Mucosa of descending colon (tissue), 3 donors: Measurements from ENCODE around the gene FBN1. TPM values are rescaled to one million over a fixed set of nuclear protein-coding genes. Genes with fewer than 3 reads are reported as not detected.

Experiments used
- ATAC-seq: fragments of 200-7000 bp; cut with Tn5 transposase; one replicate; pipeline ENCODE4 v1.9.1; 2020; ENCODE audit warnings: mild to moderate bottlenecking, moderate library complexity
- DNase-seq, 3 donors: peaks; one replicate each; pipeline ENCODE4 v3.0.0-alpha.2; 2020
- H3K36me3 ChIP-seq: fragments of 200-600 bp; one replicate; pipeline ENCODE4 v1.8.0; 2021; ENCODE audit warnings: low read depth, mild to moderate bottlenecking
- H3K4me1 ChIP-seq: fragments of 200-600 bp; one replicate; pipeline ENCODE4 v1.8.0; 2021; ENCODE audit warnings: low read depth, mild to moderate bottlenecking
- H3K4me3 ChIP-seq: fragments of 200-600 bp; one replicate; pipeline ENCODE4 v1.8.0; 2021; ENCODE audit warnings: mild to moderate bottlenecking
- H3K9me3 ChIP-seq: fragments of 200-600 bp; one replicate; pipeline ENCODE4 v1.8.0; 2021; ENCODE audit warnings: mild to moderate bottlenecking
- CTCF ChIP-seq: fragments of 200-600 bp; IDR thresholded peaks from one replicate; pipeline ENCODE4 v1.8.0; 2022; ENCODE audit warnings: antibody characterized with exemption, mild to moderate bottlenecking
- intact Hi-C, 2 donors: fragments of 100-400 bp; cut with DNase I in 1 of 2; cut with micrococcal nuclease in 1 of 2; formaldehyde crosslinking; loops; one replicate each; pipeline versions ENCODE4 v1.11.0 to v1.11.1; 2022; cut with DNase I, micrococcal nuclease
- total RNA-seq, 3 donors: library from RNA; stranded (reverse); fragmentation: NEBNext Ultra II Directional in 2 of 3; extraction: Animal tissue kit (Norgen Biotek cat#: 25700) in 2 of 3; gene quantifications; one replicate each; pipeline versions ENCODE4 v1.2.1 to v1.2.4, GENCODE V29; 2021 to 2023
- donor health status: DM: no; HTN: no; CAD: no; lungs with moderate emphysema.
- donor health status: DM: no; HTN: no; CAD: no.
- donor health status: DM: no; HTN: yes; CAD: no.

Gene FBN1
- total RNA-seq, 3 donors from 2014 or later: 9.3 to 47.9 (median 35.9) TPM

DNA sequence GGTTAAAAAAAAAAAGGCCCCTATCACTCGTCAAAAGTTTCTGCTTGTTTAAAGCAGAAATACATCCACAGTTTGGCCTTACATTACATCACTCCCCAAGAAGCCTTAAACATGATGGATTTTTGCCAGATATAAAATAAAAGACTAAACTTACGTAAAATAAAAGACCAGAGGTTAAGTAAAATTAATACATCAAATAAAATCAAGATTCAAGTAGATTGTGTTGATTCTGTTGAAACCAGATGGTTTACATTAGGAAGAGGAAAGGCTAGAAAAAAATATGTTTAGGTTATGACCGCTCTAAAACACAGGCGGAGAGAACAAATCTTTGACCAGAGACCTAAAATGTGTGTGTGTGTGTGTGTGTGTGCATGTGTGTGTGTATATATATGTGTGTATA is 210.2 kb downstream of the FBN1 start:
- TF ChIP-seq CTCF: no peak
- intact Hi-C loops: no loop called here
- DNase-seq (no peak), ATAC-seq (no peak)
- H3K9me3 ChIP-seq: no peaks in the 10 kb centered on the region
- H3K36me3 ChIP-seq: no peaks in the 10 kb centered on the region
- H3K4me1 ChIP-seq: no peaks in the 10 kb centered on the region
- H3K4me3 ChIP-seq: no peak overlapping the region

- intact Hi-C loops: no loop called here
Measured at GRCh38 chr15:48433226-48433886, 212.2 kb downstream of the FBN1 start.

DNA sequence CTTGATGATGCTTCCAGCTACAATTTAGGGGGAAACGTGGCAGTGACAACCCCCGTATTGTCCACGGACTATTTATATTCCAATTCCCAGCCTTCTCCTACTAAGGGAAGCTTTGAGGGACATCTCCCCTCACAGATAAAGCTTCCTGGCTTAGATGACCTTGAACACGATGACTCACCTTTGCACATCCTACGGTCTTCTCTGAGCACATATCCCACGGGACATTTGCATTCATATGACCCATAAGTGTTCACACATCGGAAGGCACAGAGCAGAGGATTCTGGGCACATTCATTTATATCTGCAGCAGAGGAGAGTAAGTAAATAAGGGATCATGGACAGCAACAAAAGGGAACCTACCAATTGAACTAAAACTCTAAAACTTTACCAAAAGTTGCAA is 212.8 kb downstream of the FBN1 start:
- intact Hi-C loops: no loop called here
- Histone ChIP-seq H3K9me3 (no peaks in the 10 kb centered on the region), H3K36me3 (no peaks in the 10 kb centered on the region), H3K4me1 (no peaks in the 10 kb centered on the region), H3K4me3 (no peak overlapping the region)
- TF ChIP-seq CTCF: no peak
- DNase-seq: no peak
- no peak for ATAC-seq

More at GRCh38 chr15:48433226-48433886, 212.2 kb downstream of the FBN1 start:
- H3K4me3 ChIP-seq: no peak overlapping the region
- no peaks in the 10 kb centered on the region for H3K4me1 ChIP-seq
- no peak for DNase-seq
- no peak for ATAC-seq
- no peaks in the 10 kb centered on the region for H3K9me3 ChIP-seq
- H3K36me3 ChIP-seq: no peaks in the 10 kb centered on the region
- no peak for TF ChIP-seq CTCF

DNA sequence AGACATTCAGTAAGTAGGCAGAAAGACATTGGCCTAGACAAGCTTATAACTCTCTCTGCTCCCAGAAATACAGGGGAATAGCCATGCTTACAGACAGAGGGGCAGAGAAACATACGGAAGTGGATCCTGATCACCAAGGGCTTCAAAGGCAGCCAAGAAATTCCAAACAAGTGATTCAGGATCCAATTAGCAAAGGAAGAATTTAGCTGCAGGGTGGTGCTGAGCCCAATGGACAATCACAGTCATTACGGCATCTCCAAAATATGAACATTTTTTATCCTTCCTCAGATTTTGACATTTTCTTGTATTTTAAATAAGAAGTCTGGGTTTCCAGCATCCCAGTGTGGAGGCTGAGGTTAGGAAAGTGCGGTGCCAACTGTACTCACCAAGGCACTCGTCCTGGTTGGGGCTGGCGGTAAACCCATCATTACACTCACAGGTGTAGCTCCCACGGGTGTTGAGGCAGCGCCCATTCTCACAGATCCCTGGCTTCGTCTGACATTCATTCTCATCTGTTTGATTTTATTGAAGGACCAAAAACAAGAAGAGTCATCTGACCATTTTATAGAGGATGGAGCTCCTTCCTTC is 217.5 kb downstream of the FBN1 start:
- ATAC-seq (no peak), DNase-seq (no peak)
- no peak for TF ChIP-seq CTCF
- H3K9me3 ChIP-seq: no peaks in the 10 kb centered on the region
- intact Hi-C loops: no loop called here
- no peak overlapping the region for H3K4me3 ChIP-seq
- H3K36me3 ChIP-seq: no peaks in the 10 kb centered on the region
- H3K4me1 ChIP-seq: no peaks in the 10 kb centered on the region

GRCh38 chr15:48427479-48427878 is 218.0 kb downstream of the FBN1 start:
- intact Hi-C loops: no loop called here
- no peak for TF ChIP-seq CTCF
- no peaks in the 10 kb centered on the region for H3K4me1 ChIP-seq
- H3K36me3 ChIP-seq: no peaks in the 10 kb centered on the region
- no peak for ATAC-seq
- DNase-seq: no peak
- no peak overlapping the region for H3K4me3 ChIP-seq
- no peaks in the 10 kb centered on the region for H3K9me3 ChIP-seq
